Stimulated activated CD4-positive, alpha-beta T cell treated with anti-CD3 and anti-CD28 coated beads, Interleukin-4, amount 100 ng/mL, for 48 hours (primary cell): ENCODE data around the gene TBC1D9B.
"Not testable (repeated sequence)": the region's sequence is repeated elsewhere in the genome, so short reads cannot be mapped to it uniquely, and the experiment has no call there.

Experiments
- DNase-seq, 2 donors: peaks; one replicate each; pipeline ENCODE4 v3.0.0-alpha.2; 2020; ENCODE audit warnings: low read depth in 2 of 2

TBC1D9B gene

DNA sequence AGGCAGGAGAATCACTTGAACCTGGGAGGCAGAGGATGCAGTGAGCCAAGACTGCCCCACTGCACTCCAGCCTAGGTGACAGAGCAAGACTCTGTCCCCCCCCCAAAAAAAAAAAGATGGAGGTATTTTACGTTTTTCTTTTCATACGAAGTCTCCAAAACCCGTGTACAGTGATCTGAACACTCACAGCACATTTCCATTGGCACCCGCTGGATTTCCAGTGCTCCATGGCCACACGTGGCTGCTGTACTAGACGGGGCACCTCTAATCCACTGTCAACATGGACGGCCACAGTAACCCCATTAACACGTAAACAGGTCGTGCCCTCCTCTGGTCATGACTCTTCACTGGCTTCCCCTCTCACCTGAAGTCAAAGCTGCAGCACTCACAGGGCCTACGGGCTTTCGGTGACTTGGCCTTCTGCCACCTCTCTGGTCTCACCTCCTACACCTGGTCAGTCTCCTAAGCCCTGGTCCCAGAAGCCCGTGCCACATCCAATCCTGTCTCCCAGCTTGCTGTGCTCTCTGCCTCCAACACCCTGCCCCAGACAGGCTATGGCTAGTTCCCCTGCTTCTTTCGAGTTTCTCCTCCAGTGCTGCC lies 22.1 kb downstream of the TBC1D9B start:
- no peak for DNase-seq

DNA sequence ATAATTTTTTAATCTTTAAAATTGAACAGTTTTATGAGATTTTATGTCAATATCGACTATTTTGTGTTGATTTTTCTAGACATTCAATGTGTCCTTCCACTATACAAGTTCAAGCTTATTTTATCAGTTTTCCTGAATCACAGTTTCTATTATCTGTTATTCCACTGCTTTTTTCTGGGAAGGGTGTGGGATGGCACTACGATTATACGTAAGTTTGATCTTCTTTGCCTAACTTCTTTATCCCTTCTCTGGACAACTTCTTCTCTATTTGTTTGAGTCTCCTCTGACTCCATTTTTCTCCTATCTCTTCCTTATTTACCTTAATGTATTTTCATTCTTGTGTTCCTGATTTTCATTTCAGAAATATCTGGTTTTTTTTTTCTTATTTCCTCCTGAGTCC lies 24.5 kb downstream of the TBC1D9B start:
- DNase-seq = no peak

DNA sequence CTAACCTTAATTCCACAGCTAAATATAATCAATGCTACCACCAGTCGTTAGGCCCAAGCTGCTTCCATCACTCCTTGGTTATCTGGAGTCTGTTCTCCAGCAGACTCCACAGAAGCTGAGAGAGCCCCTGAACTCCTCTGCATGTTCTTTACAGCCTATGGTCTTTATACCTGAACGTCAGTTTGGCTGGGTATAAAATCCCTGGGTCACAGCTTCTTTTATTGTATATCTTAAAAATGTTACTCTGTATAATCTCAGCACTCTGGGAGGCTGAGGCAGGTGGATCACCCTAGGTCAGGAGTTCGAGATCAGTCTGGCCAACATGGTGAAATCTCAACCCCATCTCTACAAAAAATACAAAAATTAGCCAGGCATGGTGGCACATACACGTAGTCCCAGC lies 25.4 kb downstream of the TBC1D9B start:
- DNase-seq = no peak

DNA sequence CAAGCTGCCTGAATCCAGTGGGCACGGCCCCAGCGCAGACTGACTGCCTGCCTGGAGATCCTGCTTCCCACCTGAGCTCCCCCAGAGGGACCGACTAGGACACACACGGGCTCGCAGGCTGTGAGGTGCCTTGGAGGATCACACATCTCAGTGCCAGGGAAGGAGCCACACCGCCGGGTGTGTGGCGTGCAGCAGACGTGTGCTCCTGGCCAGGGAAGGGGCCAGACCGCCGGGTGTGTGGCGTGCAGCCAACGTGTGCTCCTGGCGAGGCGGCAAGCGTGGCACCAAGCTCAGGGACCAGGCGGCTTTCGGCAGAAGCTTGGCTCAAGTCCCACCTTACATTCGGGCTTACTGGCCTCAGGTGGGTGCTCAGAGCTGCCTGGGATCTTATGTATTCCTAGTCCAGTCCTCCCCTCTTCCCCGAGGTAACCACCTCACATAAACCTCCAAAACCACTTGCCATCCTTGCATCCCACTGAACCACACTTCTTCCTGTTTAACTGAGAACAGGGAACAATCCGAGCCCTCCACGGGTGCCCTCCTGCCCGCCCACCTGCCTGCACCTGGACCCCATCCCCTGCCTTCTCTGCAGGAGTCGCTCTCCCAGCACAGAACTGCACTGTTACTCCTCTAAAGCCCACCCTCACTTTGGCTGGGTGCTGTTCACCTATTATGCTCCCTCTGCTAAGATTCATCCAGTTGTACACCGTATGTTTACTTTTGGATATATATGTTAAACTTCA lies 26.7 kb downstream of the TBC1D9B start:
- no peak for DNase-seq

DNA sequence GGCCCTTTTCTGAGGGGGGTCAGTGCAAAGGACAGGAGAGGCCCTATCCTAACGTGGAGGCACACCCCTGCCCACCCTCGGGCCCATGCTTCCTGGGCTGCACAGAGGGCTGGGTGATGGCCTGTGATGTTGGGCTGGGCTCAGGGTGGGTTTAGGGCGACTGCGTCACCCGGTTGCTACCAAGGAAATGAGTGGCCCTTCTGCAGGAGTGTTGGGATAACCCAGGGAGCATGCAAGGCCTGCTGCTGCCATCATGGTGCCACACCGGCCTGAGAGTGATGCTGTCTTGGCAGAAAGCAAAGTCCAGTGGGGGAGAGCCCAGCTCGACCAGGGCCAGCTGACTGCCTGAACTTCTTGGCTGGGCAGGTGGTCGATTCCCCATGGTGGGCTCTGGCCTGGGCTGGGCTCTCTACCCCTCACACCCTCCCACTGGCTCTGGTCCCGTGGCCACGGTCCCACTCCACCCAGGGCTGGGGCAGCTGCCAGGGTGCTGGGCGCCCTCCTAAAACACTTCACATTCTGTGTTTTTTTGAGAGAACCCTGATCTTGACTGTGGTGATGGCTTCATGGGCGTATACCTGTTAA lies 27.5 kb downstream of the TBC1D9B start:
- no peak for DNase-seq

DNA sequence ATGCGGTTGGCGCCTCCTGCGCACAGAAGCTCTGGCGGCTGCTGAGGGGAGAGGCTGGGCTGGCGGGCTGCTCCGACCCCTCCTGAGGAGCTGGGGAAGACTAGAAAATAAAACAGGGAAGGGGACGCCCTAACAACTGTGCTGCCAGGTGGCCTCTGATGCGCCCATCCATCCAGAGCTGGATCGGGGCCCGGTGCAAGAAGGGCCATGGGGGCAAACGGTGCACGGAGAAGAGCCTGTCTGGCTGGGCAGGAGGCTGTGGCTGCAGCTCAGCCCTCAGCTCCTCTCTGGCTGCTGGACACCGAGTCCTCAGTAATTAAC lies 28.0 kb downstream of the TBC1D9B start:
- DNase-seq = no peak

DNA sequence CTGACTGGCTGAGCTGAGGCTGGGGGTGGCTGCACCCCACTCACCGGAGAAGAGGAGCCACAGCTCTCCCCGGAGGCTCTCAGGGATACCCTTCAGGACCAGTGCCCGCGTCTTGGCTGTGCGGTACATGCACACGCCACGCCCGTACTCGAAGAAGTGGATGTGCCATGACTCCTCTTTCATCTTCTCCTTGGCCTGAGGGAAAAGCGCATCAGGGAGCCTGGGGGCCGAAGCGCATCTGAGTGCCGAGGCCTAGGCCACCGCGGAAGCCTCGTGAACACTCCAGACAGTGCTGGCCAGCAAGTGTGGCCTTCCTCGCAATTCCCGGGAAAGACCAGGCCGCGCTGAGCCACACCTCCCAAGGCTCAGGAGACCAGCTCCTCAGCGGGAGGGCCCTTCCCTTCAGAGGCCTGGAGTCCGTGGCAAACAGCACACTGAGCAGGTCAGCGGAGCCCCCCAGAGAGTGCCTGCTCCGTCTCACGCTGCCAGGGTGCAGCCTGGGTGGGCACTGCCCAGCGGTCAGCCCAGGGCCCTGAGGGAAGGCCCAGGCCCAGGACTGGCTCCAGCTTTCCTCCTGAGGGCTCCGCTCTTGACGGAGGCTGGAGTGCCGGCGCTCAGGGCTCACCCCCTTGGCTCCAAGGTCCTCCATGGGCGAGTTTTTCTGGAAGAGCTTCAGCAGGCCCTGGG lies 28.6 kb downstream of the TBC1D9B start:
- DNase-seq = no peak

DNA sequence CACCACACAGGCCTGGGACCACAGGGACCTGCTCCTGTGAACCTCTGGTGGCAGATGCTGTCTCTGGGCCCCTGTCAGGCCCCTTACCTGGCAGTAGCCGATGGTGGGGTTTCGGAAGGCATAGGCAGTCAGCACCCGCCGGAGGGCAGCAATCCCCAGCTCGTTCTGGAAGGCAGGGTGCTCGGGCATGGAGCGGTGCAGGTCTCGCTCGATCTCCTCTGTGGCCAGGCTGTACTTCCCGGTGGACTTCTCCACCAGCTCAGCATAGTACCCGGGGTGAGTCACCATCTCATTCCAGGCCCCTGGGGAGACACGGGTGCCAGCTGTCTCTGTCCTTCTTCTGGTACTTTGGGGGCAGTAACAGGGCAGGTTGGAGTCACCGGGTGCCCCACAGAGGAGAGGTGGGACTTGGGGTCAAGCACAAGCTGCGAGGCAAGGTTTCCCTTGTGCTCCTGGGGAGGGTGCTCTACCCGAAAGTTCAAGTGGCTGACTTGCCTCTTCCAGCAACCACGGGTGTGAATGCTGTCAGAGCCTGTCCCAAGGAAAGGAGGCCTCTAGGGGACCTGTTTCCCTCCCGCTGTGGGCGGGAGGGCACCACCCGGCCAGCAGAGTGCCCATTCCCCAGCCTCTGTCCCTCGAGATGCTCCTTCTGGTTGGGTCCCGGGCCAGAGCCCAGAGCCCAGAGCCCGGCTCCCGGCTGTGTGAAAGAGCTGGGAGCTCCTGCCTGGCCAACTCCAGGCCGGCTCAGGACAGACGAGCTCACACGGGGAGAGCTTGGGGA lies 29.3 kb downstream of the TBC1D9B start:
- no peak for DNase-seq

DNA sequence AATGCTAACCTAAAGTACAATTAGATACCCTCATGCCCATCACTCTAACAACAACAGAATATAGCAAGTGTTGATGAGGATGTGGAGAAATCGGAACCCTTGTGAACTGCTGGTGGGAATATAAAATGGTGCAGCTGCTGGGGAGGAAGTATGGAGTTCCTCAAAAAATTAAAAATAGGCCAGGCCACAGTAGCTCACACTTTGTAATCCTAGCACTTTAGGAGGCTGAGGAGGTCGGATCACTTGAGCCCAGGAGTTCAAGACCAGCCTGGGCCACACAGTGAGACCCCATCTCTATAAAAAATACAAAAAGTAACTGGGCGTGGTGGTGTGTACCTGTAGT lies 31.1 kb downstream of the TBC1D9B start:
- no peak for DNase-seq

DNA sequence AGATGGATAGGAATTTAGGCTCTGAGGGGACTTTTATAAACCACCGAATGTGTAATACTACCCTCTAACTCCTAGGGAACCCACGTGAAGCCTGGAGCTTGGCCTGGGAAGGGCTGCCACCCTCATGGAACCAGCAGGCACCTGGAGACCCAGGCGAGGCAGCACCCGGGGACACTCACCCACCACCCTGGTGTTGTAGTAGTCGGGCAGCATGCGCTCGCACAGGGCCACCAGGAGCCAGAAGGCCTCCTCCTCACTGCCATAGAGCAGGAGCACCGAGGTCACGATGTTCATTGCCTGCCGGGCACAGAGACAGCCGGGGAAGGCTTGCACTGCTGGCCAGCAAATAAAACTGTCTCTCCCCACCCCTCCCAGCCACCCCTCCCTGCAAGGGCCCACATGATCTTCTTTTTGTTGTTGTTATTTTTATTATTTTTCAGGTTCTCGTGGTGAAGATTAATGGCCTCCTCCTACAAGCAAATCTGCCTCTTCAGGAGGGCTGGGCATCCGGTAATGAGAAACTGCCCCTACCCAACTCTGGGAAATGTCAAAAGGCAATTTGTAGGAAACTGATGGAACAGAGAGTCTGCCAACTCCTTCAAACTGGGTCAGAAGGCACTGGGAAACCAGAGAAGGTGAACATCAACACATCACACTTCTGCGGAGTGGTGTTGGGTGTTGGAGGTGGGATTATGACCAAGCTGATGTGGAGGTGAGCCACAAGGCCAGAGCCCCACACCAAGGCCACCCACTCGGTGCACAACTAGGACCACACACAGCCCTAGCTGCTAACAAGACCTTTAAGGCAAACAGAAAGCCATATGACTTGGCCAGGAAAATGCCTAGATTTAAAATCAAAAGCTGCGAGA lies 31.7 kb downstream of the TBC1D9B start:
- DNase-seq = no peak

DNA sequence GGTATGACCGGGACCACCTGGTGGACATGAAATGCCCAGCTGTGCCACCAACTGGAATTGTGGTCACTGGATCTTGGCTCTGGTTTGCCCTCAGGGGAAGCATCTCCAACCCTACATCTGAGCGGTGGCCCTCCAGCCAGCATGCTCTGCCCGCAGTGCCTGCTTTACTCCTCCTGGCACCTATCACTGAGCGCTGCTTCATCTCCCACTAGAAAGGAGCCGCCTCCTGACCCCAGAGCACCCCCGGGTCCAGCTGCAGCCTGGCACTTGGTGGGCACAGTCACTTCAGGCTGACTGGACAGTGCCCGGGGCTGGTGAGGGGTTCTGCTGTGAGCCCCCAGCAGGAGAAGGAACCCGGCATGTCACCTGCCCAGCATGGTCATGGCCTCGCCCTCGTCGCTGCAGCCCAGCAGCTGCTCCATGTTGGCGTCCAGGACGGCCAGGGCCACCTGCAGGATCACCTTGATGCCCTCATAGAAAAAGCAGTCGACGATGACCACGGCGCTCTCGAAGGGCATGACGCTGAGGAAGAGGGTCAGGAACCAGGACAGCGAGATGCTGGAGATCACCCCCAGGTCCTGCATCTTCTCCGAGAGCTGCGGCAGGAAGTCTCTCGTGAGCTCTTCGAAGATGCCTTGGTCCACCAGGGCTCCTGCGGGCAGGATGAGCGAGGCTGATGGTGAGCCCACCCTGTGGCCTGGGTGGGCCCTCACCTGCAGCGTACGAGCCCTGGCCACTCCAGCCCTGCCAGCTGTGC lies 33.0 kb downstream of the TBC1D9B start:
- no peak for DNase-seq

DNA sequence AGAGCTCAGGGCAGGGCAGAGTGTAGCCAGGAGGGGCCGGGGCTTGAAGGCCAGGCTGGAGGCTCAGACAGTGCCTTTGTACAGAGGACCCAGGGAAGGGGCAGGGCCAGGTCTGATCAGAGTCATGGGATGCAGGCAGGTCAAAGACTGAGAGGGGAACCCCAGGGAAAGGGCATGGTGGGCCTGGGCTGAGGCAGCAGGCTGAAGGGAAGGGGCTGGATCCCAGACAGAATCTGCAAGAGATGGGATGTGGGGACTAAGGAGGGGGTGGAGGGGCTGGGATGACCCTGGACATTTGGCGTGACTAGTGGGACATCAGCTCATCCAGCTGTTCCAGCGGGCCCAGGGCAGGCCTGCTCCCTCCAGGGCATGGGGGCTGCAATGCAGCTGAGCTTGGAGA lies 33.6 kb downstream of the TBC1D9B start:
- DNase-seq = no peak

DNA sequence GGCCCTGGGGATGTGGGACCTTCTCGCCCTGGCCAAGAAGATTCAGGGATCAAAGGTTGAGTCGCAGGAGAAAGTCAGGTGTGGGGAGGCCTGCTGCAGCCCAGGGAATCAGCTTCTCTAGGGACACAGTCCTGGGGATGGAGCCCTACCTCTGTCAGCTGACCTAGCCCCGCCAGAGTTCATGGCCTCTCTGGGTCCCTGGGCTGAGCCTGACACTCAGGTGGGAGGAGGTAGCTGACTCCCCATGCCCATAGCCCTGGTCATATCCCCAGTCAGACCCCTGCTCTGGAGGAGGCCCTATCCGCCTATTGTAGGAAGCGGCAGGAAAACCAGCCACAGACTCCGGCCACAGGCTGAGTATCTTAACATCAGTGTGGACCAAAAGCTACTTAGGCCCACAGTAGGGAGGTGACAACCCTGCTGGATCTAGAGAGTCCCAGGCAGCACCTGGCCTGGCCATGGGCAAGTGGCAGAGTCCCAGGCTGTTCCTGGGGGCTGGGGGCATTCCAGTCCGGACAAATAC lies 34.0 kb downstream of the TBC1D9B start:
- DNase-seq = no peak

DNA sequence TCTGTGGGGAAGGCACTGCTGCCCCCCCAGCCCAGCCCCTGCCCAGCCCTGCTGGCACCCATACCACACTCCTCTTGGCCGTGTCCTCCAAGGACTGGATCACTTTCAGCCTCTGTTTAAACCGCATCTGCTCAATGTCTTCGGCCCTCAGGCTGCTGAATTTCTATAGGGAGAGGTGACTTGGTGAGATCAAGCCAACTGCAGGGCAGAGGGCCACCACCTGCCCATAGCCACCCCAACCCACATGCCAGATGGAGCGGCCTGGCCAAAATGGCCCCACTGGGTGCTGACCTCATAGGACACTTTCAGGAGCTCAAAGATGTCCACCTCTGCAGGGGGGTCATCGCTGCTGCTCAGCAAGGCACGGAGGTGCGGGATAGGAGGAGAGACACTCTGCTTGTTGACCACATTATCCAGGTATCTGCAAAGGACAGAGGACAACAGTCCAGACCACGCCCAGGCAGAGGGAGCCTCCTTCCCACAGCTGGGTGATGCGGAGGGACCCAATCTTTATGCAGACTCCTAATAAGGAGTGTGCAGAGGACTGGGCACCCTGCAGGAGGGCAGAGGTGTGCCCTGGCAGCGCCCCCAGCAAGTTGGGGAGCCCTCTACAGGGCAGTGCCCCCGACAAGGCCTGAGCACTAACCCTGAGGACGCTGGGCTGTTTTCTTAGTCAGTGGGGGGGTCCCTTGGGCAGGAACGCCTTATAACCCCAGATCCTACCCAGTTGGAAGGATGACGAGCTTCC lies 34.7 kb downstream of the TBC1D9B start:
- DNase-seq = no peak

DNA sequence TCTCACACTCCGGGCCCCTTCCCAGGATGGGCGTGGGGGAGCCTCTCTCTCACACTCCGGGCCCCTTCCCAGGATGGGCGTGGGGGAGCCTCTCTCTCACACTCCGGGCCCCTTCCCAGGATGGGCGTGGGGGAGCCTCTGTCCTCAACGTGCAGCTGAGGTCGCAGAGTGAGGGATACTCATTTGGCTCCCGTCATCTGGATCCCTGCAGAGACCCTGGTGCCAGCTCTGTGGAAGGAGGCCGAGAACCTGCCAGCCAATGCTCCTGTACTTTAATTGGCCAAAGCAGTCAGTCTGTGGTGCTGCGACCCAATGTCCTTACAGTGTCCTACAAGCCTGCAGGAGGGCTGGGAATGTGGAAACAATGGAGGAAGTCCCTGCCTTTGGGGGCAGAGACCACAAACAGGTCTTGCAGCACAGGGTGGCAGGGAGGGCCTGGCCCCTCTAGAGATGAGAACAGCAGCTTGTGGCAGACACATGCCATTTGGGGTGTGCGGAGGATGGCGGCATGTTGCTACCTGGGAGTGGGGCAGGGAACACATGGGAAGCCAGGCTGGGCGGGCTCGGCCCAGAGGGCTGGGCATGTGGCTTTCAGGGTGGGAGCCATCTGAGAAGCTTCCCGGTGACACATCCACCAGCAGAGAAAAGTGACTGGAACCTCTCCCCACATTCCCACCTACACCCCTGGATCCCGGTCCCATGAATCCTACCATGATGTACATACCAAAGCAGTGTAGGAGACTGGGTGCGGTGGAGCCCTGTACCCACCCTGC lies 35.5 kb downstream of the TBC1D9B start:
- no peak for DNase-seq

DNA sequence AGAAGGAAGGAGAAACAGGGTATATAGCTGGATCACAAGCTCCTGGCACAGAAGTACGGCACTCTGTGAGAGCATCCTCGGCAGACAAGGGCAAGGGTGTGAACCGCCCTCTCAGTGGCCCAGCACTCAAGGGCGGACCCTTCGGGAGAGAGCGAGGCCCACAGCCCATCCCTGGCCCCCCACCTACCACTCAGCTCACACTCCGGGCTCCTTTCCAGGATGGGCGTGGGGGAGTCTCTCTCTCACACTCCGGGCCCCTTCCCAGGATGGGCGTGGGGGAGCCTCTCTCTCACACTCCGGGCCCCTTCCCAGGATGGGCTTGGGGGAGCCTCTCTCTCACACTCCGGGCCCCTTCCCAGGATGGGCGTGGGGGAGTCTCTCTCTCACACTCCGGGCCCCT lies 36.2 kb downstream of the TBC1D9B start:
- DNase-seq = not testable (repeated sequence)

DNA sequence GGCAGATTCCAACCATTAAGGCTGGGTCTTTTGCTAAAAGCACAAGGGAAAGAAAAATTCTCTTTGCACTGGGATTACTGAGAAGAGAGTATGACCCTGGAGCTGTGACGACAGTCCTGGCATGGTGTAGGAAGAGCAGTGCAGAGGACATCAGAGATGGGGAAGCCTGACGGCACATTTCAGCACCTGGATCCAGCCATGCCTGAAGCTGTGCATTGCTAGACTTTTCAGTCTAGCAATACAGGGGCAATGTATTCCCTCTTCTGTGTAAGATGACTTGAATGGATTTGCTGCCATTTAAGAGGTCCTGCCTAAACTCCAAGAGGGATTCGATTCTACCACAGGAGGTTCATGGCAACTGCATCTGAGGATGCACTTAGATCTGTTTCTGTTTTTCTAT lies 36.7 kb downstream of the TBC1D9B start:
- no peak for DNase-seq

DNA sequence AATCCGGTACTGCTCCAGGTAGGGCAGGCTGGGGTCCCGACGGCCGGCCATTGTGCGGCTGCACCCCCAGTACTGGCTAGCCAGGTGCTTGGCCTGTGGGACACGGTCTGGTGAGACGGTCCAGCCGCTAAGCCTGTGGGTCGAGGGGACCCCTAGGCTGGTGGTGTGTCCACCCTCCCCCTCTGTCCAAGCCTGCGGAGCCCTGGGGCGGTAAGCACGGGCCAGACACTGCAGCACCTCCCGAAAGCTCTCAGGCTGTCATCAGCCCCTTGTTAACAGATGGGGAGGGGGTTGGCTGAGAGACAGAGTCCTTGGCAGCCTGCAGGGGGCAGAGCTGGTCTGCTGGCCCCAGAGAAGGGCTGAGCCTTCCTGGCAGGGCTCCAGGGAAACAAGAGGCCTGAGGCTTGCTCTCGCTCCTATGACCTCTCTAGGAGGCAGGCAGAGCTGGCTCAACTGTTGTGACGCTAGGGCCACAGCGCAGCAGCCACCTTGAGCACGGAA lies 37.2 kb downstream of the TBC1D9B start:
- no peak for DNase-seq
